ENCODE results near the gene DTD1.

DTD1 gene

GRCh38 chr20:18802012-18802634 is 214.3 kb downstream of the DTD1 start:
- no peak for DNase-seq

DNA sequence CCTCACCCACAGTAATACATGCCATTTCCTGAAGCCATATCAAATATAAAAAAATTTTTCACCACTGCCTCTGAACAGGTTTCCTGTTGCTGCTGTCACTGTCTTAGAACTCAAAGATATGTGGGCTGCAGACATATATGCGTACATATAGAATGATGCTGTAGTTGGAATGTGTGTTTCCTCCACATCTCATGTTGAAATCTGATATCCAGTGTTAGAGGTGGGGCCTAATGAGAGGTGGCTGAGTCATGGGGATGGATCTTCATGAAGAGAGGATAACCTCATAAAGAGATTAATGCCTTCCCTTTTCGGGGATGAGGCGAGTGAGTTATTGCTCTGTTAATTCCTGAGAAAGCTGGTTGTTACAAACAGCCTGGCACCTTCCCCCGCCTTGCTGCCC is 218.0 kb downstream of the DTD1 start:
- no peak for DNase-seq

DNA sequence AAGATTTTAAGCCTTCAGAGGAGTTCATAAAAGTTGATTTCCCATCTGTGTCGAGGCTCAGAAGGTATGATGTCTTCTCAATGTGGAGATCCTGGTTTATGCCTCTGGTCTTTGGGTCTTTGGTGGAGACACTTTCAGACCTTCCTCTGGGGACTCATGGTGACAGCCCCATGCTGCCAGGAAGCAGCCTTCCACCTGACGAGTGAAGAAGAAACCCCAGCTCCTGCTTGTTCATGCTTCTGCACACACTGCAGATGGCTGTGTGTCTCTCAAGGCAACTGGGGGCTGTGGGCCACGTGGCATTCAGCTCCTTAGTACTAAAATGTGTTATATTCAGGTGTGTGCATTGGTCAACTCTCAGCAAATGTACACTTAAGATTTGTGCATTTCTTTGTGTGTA is 220.9 kb downstream of the DTD1 start:
- no peak for DNase-seq

DNA sequence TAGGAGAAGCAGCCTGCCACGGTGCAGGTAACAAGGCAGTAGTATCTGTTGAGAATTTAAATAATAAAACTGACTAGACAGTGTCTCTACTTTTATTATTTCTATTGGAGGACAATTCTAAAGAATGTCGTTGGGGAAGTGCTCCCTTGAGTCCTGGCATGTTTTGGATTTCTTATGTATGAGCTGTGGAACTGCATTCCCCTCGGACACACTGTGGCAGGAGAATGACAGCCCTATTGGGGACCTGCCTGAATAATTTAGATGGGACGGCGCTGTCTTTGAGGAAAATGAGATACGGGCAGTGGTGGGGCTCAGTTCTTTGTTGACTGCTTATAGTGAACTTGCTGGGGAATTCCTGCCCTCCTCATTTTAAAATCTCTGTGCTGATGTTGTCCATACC is 223.3 kb downstream of the DTD1 start:
- DNase-seq, result no peak

DNA sequence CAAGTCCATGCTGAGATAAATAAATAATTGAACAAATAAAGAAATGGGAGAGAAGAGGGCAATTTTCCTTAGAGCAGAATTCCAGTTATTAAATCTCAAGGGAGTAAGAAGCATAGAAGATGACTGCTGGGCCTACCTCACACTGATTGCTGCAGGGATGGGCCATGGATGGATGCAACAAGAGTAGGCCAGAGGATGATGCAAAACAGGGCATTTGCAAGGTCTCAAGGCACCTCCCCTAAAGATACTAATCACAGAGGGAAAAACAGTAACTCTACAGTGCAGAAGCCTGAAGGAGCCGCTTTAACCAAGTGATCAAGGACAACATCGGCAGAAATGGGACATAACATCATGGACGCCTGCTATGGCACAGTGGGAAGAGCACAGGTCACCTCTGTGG is 224.1 kb downstream of the DTD1 start:
- DNase-seq, result no peak

GRCh38 chr20:18813483-18813882 is 225.6 kb downstream of the DTD1 start, which contains the start of gene SCP2D1:
SCP2D1 (plus strand) TSS chr20:18813783; CDS start chr20:18813816, 33 bp downstream.
- no peak for DNase-seq

GRCh38 chr20:18815194-18815942 is 227.5 kb downstream of the DTD1 start:
- no peak for DNase-seq
